Right ventricle myocardium inferior (tissue), 1 donor: Measurements from ENCODE around the gene PPHLN1. TPM values are rescaled to one million over a fixed set of nuclear protein-coding genes. Genes with fewer than 3 reads are reported as not detected.
"Not testable (repeated sequence)": the region's sequence is repeated elsewhere in the genome, so short reads cannot be mapped to it uniquely, and the experiment has no call there.

Experiments
- ATAC-seq: fragments of 200-7000 bp; cut with Tn5 transposase; one replicate; pipeline ENCODE4 v1.9.1; 2020; ENCODE audit warnings: mild to moderate bottlenecking, moderate library complexity
- DNase-seq: peaks from one replicate; pipeline ENCODE4 v3.0.0; 2021; ENCODE audit errors: missing footprints
- intact Hi-C: fragments of 100-400 bp; cut with DNase I; formaldehyde crosslinking; loops from one replicate; pipeline ENCODE4 v1.11.0; 2022
- total RNA-seq: library from RNA; stranded (reverse); fragmentation: NEBNext Ultra II Directional; extraction: Animal tissue kit (Norgen Biotek cat#: 25700); gene quantifications from one replicate; pipeline ENCODE4 v1.2.1, GENCODE V29; 2021
- donor health status: DM: no; HTN: yes; CAD: no; lungs with severe emphysema.

The PPHLN1 gene
- total RNA-seq, 1 donor from 2014 or later: 27.3 TPM

- intact Hi-C loops: no loop called here
- DNase-seq (no peak), ATAC-seq (no peak)
Observed at GRCh38 chr12:42360747-42361403, 34.9 kb downstream of the PPHLN1 start.

GRCh38 chr12:42361909-42362646, 36.1 kb downstream of the PPHLN1 start:
- ATAC-seq (no peak), DNase-seq (no peak)
- intact Hi-C loops: no loop called here

- intact Hi-C loops: no loop called here
- DNase-seq: no peak
- ATAC-seq: no peak
Observed at GRCh38 chr12:42362647-42363260, 36.8 kb downstream of the PPHLN1 start.

- ATAC-seq: no peak
- intact Hi-C loops: no loop called here
- no peak for DNase-seq
Observed at GRCh38 chr12:42364692-42365091, 38.7 kb downstream of the PPHLN1 start.

- DNase-seq (no peak), ATAC-seq (no peak)
- intact Hi-C loops: no loop called here
Observed at GRCh38 chr12:42365486-42365885, 39.5 kb downstream of the PPHLN1 start.

- no peak for DNase-seq
- ATAC-seq: no peak
- intact Hi-C loops: no loop called here
Observed at GRCh38 chr12:42370013-42370412, 44.0 kb downstream of the PPHLN1 start.

- intact Hi-C loops: loop anchor here (1.0 kb wide), 1 partner anchor 242 kb away; no protein-coding TSS in a partner anchor
- peak; percentile 54 for ATAC-seq
- DNase-seq: no peak
Observed at GRCh38 chr12:42372154-42372791, 46.3 kb downstream of the PPHLN1 start.

GRCh38 chr12:42373669-42374068, 47.7 kb downstream of the PPHLN1 start:
- no peak for DNase-seq
- ATAC-seq: no peak
- intact Hi-C loops: no loop called here

- no peak for ATAC-seq
- intact Hi-C loops: loop anchor here (10.0 kb wide), 1 partner anchor 184 kb away; no protein-coding TSS in a partner anchor
- DNase-seq: no peak
Observed at GRCh38 chr12:42380733-42381132, 54.8 kb downstream of the PPHLN1 start.

- no peak for DNase-seq
- no peak for ATAC-seq
- intact Hi-C loops: loop anchor here (10.0 kb wide), 1 partner anchor 183 kb away; no protein-coding TSS in a partner anchor
Observed at GRCh38 chr12:42382013-42382696, 56.2 kb downstream of the PPHLN1 start.

- DNase-seq (no peak), ATAC-seq (no peak)
- intact Hi-C loops: loop anchor here (10.0 kb wide), 1 partner anchor 179 kb away; no protein-coding TSS in a partner anchor
Observed at GRCh38 chr12:42385326-42385841, 59.4 kb downstream of the PPHLN1 start.

- ATAC-seq (no peak), DNase-seq (no peak)
- intact Hi-C loops: loop anchor here (10.0 kb wide), 1 partner anchor 178 kb away; no protein-coding TSS in a partner anchor
Observed at GRCh38 chr12:42386308-42386707, 60.3 kb downstream of the PPHLN1 start.

GRCh38 chr12:42388086-42388485, 62.1 kb downstream of the PPHLN1 start:
- not testable (repeated sequence) for ATAC-seq, DNase-seq
- intact Hi-C loops: loop anchor here (10.0 kb wide), 1 partner anchor 177 kb away; no protein-coding TSS in a partner anchor

- DNase-seq: no peak
- no peak for ATAC-seq
- intact Hi-C loops: no loop called here
Observed at GRCh38 chr12:42394429-42394828, 68.5 kb downstream of the PPHLN1 start.

- ATAC-seq (no peak), DNase-seq (no peak)
Observed at GRCh38 chr12:42396473-42397259, 70.7 kb downstream of the PPHLN1 start.

GRCh38 chr12:42402821-42403411, 76.9 kb downstream of the PPHLN1 start:
- intact Hi-C loops: no loop called here
- no peak for ATAC-seq
- no peak for DNase-seq

More at GRCh38 chr12:42396473-42397259, 70.7 kb downstream of the PPHLN1 start:
- intact Hi-C loops: no loop called here

- no peak for ATAC-seq
- intact Hi-C loops: no loop called here
- no peak for DNase-seq
Observed at GRCh38 chr12:42407306-42407705, 81.3 kb downstream of the PPHLN1 start.
